Measurements from ENCODE around the gene CHD6. TPM values are rescaled to one million over a fixed set of nuclear protein-coding genes. Genes with fewer than 3 reads are reported as not detected.

CHD6 gene
- total RNA-seq, 1 experiment from 2014 or later = 25.3 TPM

GRCh38 chr20:41627611-41628244, 9.6 kb upstream of the CHD6 start:
- H3K27ac ChIP-seq (ENCODE audit: low read length) = no peak overlapping the region
- H3K4me3 ChIP-seq (ENCODE audit: low read length) = no peak overlapping the region
- H3K79me2 ChIP-seq (ENCODE audit: low read length) = no peaks in the 10 kb centered on the region
- no peaks in the 10 kb centered on the region for H3K9me2 ChIP-seq (replicated peaks; ENCODE audit: insufficient read depth, low read length)
- no peaks in the 10 kb centered on the region for H4K20me1 ChIP-seq (ENCODE audit: insufficient read depth, low read depth, low read length)
- no peak overlapping the region for H3K9ac ChIP-seq (ENCODE audit: low read length)
- no peak for DNase-seq
- no peaks in the 10 kb centered on the region for H3K9me3 ChIP-seq (ENCODE audit: low read length)
- peak overlapping the region; percentile 55; the same call in 1 of the 2 replicates for H2AFZ ChIP-seq (ENCODE audit: low read length)
- H3K4me2 ChIP-seq (ENCODE audit: low read depth, low read length, poor library complexity, severe bottlenecking) = peak overlapping the region; percentile 15
- no peaks in the 10 kb centered on the region for H3K36me3 ChIP-seq (ENCODE audit: insufficient read depth, low read length)
- H3K27me3 ChIP-seq (ENCODE audit: low read length) = no peaks in the 10 kb centered on the region
- peaks cover 13% of the 10 kb centered on the region for H3K4me1 ChIP-seq (ENCODE audit: low read length)

DNA sequence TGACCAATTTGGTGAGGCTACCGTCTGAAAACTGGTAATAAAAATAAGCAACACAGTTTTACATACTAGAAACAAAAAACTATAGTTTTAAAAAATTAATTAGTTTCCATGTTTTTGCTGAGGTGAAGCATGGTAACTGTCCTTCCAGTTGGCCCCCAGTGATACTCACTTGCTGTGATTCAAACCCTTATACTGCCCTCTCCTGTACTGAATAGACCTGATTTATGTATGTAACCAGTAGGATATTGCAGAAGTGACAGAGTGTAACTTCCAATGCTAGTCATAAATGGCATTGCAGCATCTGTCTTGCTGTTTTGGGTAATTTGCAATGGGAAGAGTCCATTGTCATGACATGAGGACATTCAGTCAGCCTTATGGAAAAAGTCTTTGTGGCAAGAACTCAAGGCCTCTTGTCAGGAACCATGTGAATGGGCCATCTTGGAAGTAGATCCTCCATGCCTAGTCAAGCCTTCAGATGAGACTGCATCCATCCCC, 8.9 kb upstream of the CHD6 start:
- no peaks in the 10 kb centered on the region for H3K27me3 ChIP-seq (ENCODE audit: low read length)
- peaks cover 11% of the 10 kb centered on the region for H3K4me1 ChIP-seq (ENCODE audit: low read length)
- H3K9me2 ChIP-seq (replicated peaks; ENCODE audit: insufficient read depth, low read length) = no peaks in the 10 kb centered on the region
- H3K9me3 ChIP-seq (ENCODE audit: low read length) = no peaks in the 10 kb centered on the region
- no peak overlapping the region for H3K9ac ChIP-seq (ENCODE audit: low read length)
- no peaks in the 10 kb centered on the region for H3K36me3 ChIP-seq (ENCODE audit: insufficient read depth, low read length)
- 0 out of 2 replicates have a peak overlapping the region, but pooled peaks have one; percentile 55 for H2AFZ ChIP-seq (ENCODE audit: low read length)
- H3K4me3 ChIP-seq (ENCODE audit: low read length) = no peak overlapping the region
- H3K27ac ChIP-seq (ENCODE audit: low read length) = no peak overlapping the region
- no peak overlapping the region for H3K4me2 ChIP-seq (ENCODE audit: low read depth, low read length, poor library complexity, severe bottlenecking)
- no peaks in the 10 kb centered on the region for H4K20me1 ChIP-seq (ENCODE audit: insufficient read depth, low read depth, low read length)
- DNase-seq = no peak
- no peaks in the 10 kb centered on the region for H3K79me2 ChIP-seq (ENCODE audit: low read length)

- H3K9me3 ChIP-seq (ENCODE audit: low read length) = no peaks in the 10 kb centered on the region
- no peak overlapping the region for H2AFZ ChIP-seq (ENCODE audit: low read length)
- no peak overlapping the region for H3K9ac ChIP-seq (ENCODE audit: low read length)
These were observed 5.6 kb upstream of the CHD6 start for GRCh38 chr20:41623625-41624375.

DNA sequence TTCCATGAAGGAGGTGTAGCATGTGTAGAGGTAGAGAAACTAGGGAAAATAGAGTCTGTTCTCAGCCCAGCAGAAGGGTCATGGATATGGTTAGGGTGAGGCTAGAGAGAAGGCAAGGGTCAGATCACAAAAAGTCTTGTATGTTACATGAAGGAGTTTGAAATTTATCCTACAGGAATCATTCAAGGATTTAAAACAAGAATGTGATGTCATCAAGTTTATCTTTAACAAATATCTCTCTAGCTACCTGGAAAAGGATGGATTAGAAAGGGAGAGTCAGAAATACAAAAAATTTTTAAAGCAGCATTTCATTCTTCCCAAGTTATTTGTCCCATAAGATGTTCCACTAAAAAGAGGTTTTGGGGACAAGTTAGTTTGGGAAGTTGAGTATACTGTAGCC, 4.4 kb upstream of the CHD6 start:
- H3K27me3 ChIP-seq (ENCODE audit: low read length) = no peaks in the 10 kb centered on the region
- H3K4me3 ChIP-seq (ENCODE audit: low read length) = no peak overlapping the region
- peaks cover 5% of the 10 kb centered on the region for H3K4me1 ChIP-seq (ENCODE audit: low read length)
- no peaks in the 10 kb centered on the region for H3K36me3 ChIP-seq (ENCODE audit: insufficient read depth, low read length)
- no peaks in the 10 kb centered on the region for H3K9me3 ChIP-seq (ENCODE audit: low read length)
- no peaks in the 10 kb centered on the region for H4K20me1 ChIP-seq (ENCODE audit: insufficient read depth, low read depth, low read length)
- H3K9me2 ChIP-seq (replicated peaks; ENCODE audit: insufficient read depth, low read length) = no peaks in the 10 kb centered on the region
- peaks cover under 1% of the 10 kb centered on the region for H3K79me2 ChIP-seq (ENCODE audit: low read length)
- no peak overlapping the region for H3K9ac ChIP-seq (ENCODE audit: low read length)
- no peak overlapping the region for H3K4me2 ChIP-seq (ENCODE audit: low read depth, low read length, poor library complexity, severe bottlenecking)
- no peak for DNase-seq
- no peak overlapping the region for H3K27ac ChIP-seq (ENCODE audit: low read length)
- H2AFZ ChIP-seq (ENCODE audit: low read length) = no peak overlapping the region

More at GRCh38 chr20:41623625-41624375, 5.6 kb upstream of the CHD6 start:
- H3K27me3 ChIP-seq (ENCODE audit: low read length) = no peaks in the 10 kb centered on the region
- no peak for DNase-seq
- H3K36me3 ChIP-seq (ENCODE audit: insufficient read depth, low read length) = no peaks in the 10 kb centered on the region
- H4K20me1 ChIP-seq (ENCODE audit: insufficient read depth, low read depth, low read length) = no peaks in the 10 kb centered on the region
- H3K27ac ChIP-seq (ENCODE audit: low read length) = no peak overlapping the region
- peaks cover 11% of the 10 kb centered on the region for H3K4me1 ChIP-seq (ENCODE audit: low read length)
- no peak overlapping the region for H3K4me2 ChIP-seq (ENCODE audit: low read depth, low read length, poor library complexity, severe bottlenecking)
- no peaks in the 10 kb centered on the region for H3K9me2 ChIP-seq (replicated peaks; ENCODE audit: insufficient read depth, low read length)
- H3K79me2 ChIP-seq (ENCODE audit: low read length) = no peaks in the 10 kb centered on the region
- no peak overlapping the region for H3K4me3 ChIP-seq (ENCODE audit: low read length)

- H2AFZ ChIP-seq (ENCODE audit: low read length) = no peak overlapping the region
- no peak for DNase-seq
- H3K27me3 ChIP-seq (ENCODE audit: low read length) = no peaks in the 10 kb centered on the region
- no peaks in the 10 kb centered on the region for H3K36me3 ChIP-seq (ENCODE audit: insufficient read depth, low read length)
- no peaks in the 10 kb centered on the region for H3K9me3 ChIP-seq (ENCODE audit: low read length)
- H3K9me2 ChIP-seq (replicated peaks; ENCODE audit: insufficient read depth, low read length) = no peaks in the 10 kb centered on the region
- no peak overlapping the region for H3K9ac ChIP-seq (ENCODE audit: low read length)
- H3K4me2 ChIP-seq (ENCODE audit: low read depth, low read length, poor library complexity, severe bottlenecking) = no peak overlapping the region
- H4K20me1 ChIP-seq (ENCODE audit: insufficient read depth, low read depth, low read length) = peaks cover 3% of the 10 kb centered on the region; the same call in 1 of the 2 replicates
- H3K4me1 ChIP-seq (ENCODE audit: low read length) = peaks cover 8% of the 10 kb centered on the region
- H3K79me2 ChIP-seq (ENCODE audit: low read length) = peaks cover 7% of the 10 kb centered on the region
- no peak overlapping the region for H3K27ac ChIP-seq (ENCODE audit: low read length)
- H3K4me3 ChIP-seq (ENCODE audit: low read length) = no peak overlapping the region
These were observed 3.8 kb upstream of the CHD6 start for GRCh38 chr20:41621971-41622370.

- H3K9ac ChIP-seq (ENCODE audit: low read length) = no peak overlapping the region
- H3K4me1 ChIP-seq (ENCODE audit: low read length) = peaks cover 13% of the 10 kb centered on the region
- H3K4me2 ChIP-seq (ENCODE audit: low read depth, low read length, poor library complexity, severe bottlenecking) = no peak overlapping the region
- peaks cover 12% of the 10 kb centered on the region for H3K79me2 ChIP-seq (ENCODE audit: low read length)
- H3K27ac ChIP-seq (ENCODE audit: low read length) = no peak overlapping the region
- H3K9me2 ChIP-seq (replicated peaks; ENCODE audit: insufficient read depth, low read length) = no peaks in the 10 kb centered on the region
- peaks cover 9% of the 10 kb centered on the region; the same call in 1 of the 2 replicates for H4K20me1 ChIP-seq (ENCODE audit: insufficient read depth, low read depth, low read length)
- H3K36me3 ChIP-seq (ENCODE audit: insufficient read depth, low read length) = no peaks in the 10 kb centered on the region
- no peak overlapping the region for H3K4me3 ChIP-seq (ENCODE audit: low read length)
- DNase-seq = no peak
- no peaks in the 10 kb centered on the region for H3K9me3 ChIP-seq (ENCODE audit: low read length)
- H3K27me3 ChIP-seq (ENCODE audit: low read length) = no peaks in the 10 kb centered on the region
- no peak overlapping the region for H2AFZ ChIP-seq (ENCODE audit: low read length)
These were observed 3.2 kb upstream of the CHD6 start for GRCh38 chr20:41621421-41621820.

- DNase-seq = no peak
- Histone ChIP-seq H3K4me2 (ENCODE audit: low read depth, low read length, poor library complexity, severe bottlenecking) (peak overlapping the region; percentile 70), H3K27ac (ENCODE audit: low read length) (no peak overlapping the region)
These were observed 1.4 kb upstream of the CHD6 start for GRCh38 chr20:41619360-41620100.

More at GRCh38 chr20:41619360-41620100, 1.4 kb upstream of the CHD6 start:
- H3K9me3 ChIP-seq (ENCODE audit: low read length) = no peaks in the 10 kb centered on the region
- H3K36me3 ChIP-seq (ENCODE audit: insufficient read depth, low read length) = no peaks in the 10 kb centered on the region
- H3K9me2 ChIP-seq (replicated peaks; ENCODE audit: insufficient read depth, low read length) = no peaks in the 10 kb centered on the region
- peak overlapping the region; percentile 67; the same call in 1 of the 2 replicates for H3K4me3 ChIP-seq (ENCODE audit: low read length)
- peaks cover 30% of the 10 kb centered on the region for H3K4me1 ChIP-seq (ENCODE audit: low read length)
- no peak overlapping the region for H2AFZ ChIP-seq (ENCODE audit: low read length)
- H3K79me2 ChIP-seq (ENCODE audit: low read length) = peaks cover 30% of the 10 kb centered on the region
- no peaks in the 10 kb centered on the region for H3K27me3 ChIP-seq (ENCODE audit: low read length)
- no peak overlapping the region for H3K9ac ChIP-seq (ENCODE audit: low read length)
- H4K20me1 ChIP-seq (ENCODE audit: insufficient read depth, low read depth, low read length) = peaks cover 24% of the 10 kb centered on the region

Data from Karpas-422 (cell line).